Subcutaneous adipose tissue (tissue), 4 donors: ENCODE measurements around the gene BTG1. TPM values are rescaled to one million over a fixed set of nuclear protein-coding genes. Genes with fewer than 3 reads are reported as not detected.

ENCODE experiments used
- small RNA-seq: library from RNA; depleted of rRNA; stranded (forward); fragments of <200 nt; gene quantifications from one replicate; pipeline ENCODE3, GENCODE V24; 2016
- total RNA-seq, 4 donors: library from RNA; depleted of rRNA; stranded (reverse); fragments of >200 nt; gene quantifications; one replicate each; pipeline ENCODE4 v1.1.0, GENCODE V29; 2016
- TF ChIP-seq, protein P1 (sequence below): fragments of 450-650 bp; IDR thresholded peaks from one replicate; pipeline ENCODE4 v1.5.1; 2016; ENCODE audit warnings: low read depth, mild to moderate bottlenecking, control low read depth, antibody characterized with exemption, moderate library complexity

BTG1 gene
- total RNA-seq, 4 donors from 2014 or later = 109 to 173 (median 151) TPM

DNA sequence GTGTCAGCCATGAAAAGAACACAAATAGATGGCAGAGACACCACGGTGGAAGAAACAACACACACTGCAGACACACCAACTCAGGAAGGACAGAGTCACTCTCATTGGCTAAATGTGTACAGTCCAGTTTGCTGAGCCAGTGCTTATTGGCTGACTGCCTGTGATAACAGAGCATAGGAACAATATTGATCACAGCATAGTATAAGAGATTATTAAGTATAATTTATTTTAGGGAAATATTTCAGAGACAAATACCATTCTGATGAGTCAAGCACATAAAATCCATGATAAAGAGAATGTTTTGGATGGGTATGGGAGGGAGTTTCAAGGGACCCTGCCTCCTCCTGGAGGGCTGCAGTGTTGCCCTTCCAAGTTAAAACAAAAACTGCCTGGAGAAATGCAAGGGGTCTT is 50.9 kb downstream of the BTG1 start:
- TF ChIP-seq, protein P1, sequence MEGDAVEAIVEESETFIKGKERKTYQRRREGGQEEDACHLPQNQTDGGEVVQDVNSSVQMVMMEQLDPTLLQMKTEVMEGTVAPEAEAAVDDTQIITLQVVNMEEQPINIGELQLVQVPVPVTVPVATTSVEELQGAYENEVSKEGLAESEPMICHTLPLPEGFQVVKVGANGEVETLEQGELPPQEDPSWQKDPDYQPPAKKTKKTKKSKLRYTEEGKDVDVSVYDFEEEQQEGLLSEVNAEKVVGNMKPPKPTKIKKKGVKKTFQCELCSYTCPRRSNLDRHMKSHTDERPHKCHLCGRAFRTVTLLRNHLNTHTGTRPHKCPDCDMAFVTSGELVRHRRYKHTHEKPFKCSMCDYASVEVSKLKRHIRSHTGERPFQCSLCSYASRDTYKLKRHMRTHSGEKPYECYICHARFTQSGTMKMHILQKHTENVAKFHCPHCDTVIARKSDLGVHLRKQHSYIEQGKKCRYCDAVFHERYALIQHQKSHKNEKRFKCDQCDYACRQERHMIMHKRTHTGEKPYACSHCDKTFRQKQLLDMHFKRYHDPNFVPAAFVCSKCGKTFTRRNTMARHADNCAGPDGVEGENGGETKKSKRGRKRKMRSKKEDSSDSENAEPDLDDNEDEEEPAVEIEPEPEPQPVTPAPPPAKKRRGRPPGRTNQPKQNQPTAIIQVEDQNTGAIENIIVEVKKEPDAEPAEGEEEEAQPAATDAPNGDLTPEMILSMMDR = no peak

Small RNA genes lying within 50 kb of the gene (small RNA-seq; reads per million reads assigned to genes)
- gene RF00019 = 0.49 reads per million
